ENCODE data around the gene FLT3LG.
"Not testable (repeated sequence)": the region's sequence is repeated elsewhere in the genome, so short reads cannot be mapped to it uniquely, and the experiment has no call there.

The FLT3LG gene

GRCh38 chr19:49459388-49459787, 14.6 kb upstream of the FLT3LG start:
- in situ Hi-C loops (cut with MboI; ENCODE audit: low pct_unique_long_range_greater_than_20kb, low sequenced_read_pairs, unreplicated experiment) = no loop called here
- DNase-seq (ENCODE audit: low spot score) = no peak
- TF ChIP-seq CTCF (IDR thresholded peaks at IDR 0.05; ENCODE audit: extremely low read depth, insufficient read depth, missing control alignments) = no peak

DNA sequence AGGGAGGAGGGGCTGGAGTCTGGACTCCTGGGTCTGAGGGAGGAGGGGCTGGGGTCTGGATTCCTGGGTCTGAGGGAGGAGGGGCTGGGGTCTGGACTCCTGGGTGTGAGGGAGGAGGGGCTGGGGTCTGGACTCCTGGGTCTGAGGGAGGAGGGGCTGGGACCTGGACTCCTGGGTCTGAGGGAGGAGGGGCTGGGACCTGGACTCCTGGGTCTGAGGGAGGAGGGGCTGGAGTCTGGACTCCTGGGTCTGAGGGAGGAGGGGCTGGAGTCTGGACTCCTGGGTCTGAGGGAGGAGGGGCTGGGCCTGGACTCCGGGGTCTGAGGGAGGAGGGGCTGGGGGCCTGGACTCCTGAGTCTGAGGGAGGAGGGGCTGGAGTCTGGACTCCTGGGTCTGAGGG, 12.9 kb upstream of the FLT3LG start:
- DNase-seq (ENCODE audit: low spot score); in situ Hi-C loops (cut with MboI; ENCODE audit: low pct_unique_long_range_greater_than_20kb, low sequenced_read_pairs, unreplicated experiment): not testable (repeated sequence)

GRCh38 chr19:49461656-49462055, 12.4 kb upstream of the FLT3LG start:
- TF ChIP-seq CTCF (IDR thresholded peaks at IDR 0.05; ENCODE audit: extremely low read depth, insufficient read depth, missing control alignments) = no peak
- no peak for DNase-seq (ENCODE audit: low spot score)
- in situ Hi-C loops (cut with MboI; ENCODE audit: low pct_unique_long_range_greater_than_20kb, low sequenced_read_pairs, unreplicated experiment) = no loop called here

GRCh38 chr19:49462492-49462891, 11.5 kb upstream of the FLT3LG start:
- in situ Hi-C loops (cut with MboI; ENCODE audit: low pct_unique_long_range_greater_than_20kb, low sequenced_read_pairs, unreplicated experiment) = no loop called here
- TF ChIP-seq CTCF (IDR thresholded peaks at IDR 0.05; ENCODE audit: extremely low read depth, insufficient read depth, missing control alignments) = no peak
- DNase-seq (ENCODE audit: low spot score) = peak; percentile 12

- DNase-seq (ENCODE audit: low spot score) = no peak
- no peak for TF ChIP-seq CTCF (IDR thresholded peaks at IDR 0.05; ENCODE audit: extremely low read depth, insufficient read depth, missing control alignments)
- in situ Hi-C loops (cut with MboI; ENCODE audit: low pct_unique_long_range_greater_than_20kb, low sequenced_read_pairs, unreplicated experiment) = no loop called here
These were observed 9.9 kb upstream of the FLT3LG start for GRCh38 chr19:49463960-49464740.

GRCh38 chr19:49465371-49465770, 8.6 kb upstream of the FLT3LG start:
- DNase-seq (ENCODE audit: low spot score) = peak; percentile 10
- in situ Hi-C loops (cut with MboI; ENCODE audit: low pct_unique_long_range_greater_than_20kb, low sequenced_read_pairs, unreplicated experiment) = no loop called here
- TF ChIP-seq CTCF (IDR thresholded peaks at IDR 0.05; ENCODE audit: extremely low read depth, insufficient read depth, missing control alignments) = no peak

DNA sequence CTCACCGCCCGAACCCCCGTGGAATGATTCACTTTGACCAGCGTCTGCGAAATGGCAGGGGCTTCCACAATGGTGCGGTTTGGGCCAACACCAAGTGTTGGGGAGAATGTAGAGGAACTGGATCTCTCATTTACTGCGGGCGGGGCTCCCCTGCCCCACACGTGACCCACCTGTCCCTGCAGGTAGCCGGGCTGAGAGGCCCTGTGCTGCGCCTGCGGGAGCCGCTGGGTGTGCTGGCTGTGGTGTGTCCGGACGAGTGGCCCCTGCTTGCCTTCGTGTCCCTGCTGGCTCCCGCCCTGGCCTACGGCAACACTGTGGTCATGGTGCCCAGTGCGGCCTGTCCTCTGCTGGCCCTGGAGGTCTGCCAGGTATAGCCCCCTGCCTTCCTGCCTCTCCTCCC, 5.8 kb upstream of the FLT3LG start:
- no peak for TF ChIP-seq CTCF (IDR thresholded peaks at IDR 0.05; ENCODE audit: extremely low read depth, insufficient read depth, missing control alignments)
- in situ Hi-C loops (cut with MboI; ENCODE audit: low pct_unique_long_range_greater_than_20kb, low sequenced_read_pairs, unreplicated experiment) = no loop called here
- no peak for DNase-seq (ENCODE audit: low spot score)
